ENCODE data around the gene TSC22D2. TPM values are rescaled to one million over a fixed set of nuclear protein-coding genes. Genes with fewer than 3 reads are reported as not detected.

Gene TSC22D2
- total and polyA plus RNA-seq, 2 of the 8 experiments (the other 6 are each of a cell fraction or from before 2014, with no cell fraction given), result 3.4 to 27.6 TPM

GRCh38 chr3:150378301-150378748 is 29.8 kb upstream of the TSC22D2 start (continued):
- TF ChIP-seq PHF8 (conservative IDR thresholded peaks at IDR 0.05; ENCODE audit: low read depth, low read length), result no peak
- no peak for TF ChIP-seq HDAC2 (IDR thresholded peaks at IDR 0.05; ENCODE audit: borderline replicate concordance in 1 of 2, low read depth in 2 of 2, low read length in 2 of 2)
- no peak for TF ChIP-seq RXRA (IDR thresholded peaks at IDR 0.05; ENCODE audit: insufficient read depth, low read depth, low read length)
- TF ChIP-seq FOSL1 (IDR thresholded peaks at IDR 0.05; ENCODE audit: insufficient read depth, low read depth, low read length), result no peak
- TF ChIP-seq SUZ12 (IDR thresholded peaks at IDR 0.05; ENCODE audit: low read length), result no peak
- no peak for TF ChIP-seq USF2 (IDR thresholded peaks at IDR 0.05; ENCODE audit: low read length)
- TF ChIP-seq JUND (IDR thresholded peaks at IDR 0.05; ENCODE audit: low read length), result no peak
- no peak for TF ChIP-seq GABPA (IDR thresholded peaks at IDR 0.05; ENCODE audit: borderline replicate concordance, insufficient read depth, low read length)

Data from H1 (cell line).